GM21529 (cell line): ENCODE measurements around the gene WNK1.
"Not testable (repeated sequence)": the region's sequence is repeated elsewhere in the genome, so short reads cannot be mapped to it uniquely, and the experiment has no call there.

Experiments
- ATAC-seq: cut with Tn5 transposase; IDR thresholded peaks from one replicate; pipeline ENCODE4 v1.9.1; 2021; ENCODE audit not compliant: unreplicated experiment

Gene WNK1

DNA sequence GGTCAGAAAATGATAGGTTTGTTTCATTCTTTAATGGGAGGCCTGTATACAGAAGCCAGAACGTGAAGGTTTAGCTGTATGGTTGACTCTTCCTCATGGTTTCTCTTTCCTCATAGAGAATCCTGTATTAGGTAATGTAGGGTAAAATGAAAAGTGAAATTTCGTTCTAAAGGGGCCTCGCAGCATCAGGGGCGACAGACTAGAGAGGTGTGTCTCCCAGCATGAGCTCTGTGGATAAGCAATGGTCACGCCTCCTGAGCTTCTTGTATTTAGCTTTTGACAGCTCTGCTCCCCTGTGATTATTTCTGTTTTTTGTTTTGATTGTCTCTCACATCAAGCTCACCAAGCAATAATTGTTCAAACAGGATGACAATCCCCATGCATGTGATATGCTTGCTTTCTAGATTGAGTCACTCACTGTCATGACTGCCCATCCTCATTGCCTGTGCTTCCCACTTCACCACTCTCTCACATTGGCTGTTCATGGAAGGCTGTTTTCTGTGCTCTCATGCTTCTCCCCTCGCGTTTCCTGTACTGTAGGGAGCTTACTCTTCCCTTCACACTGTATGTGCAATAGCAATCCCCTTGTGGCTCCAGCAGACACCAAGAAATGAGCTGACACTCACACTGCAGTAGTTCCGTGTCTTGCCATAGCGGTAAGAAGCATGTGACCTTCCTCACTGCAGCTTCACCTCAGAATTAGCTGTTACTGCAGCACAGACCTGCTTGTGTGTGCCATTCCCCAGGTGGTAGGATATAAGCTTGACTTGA is 153.1 kb downstream of the WNK1 start:
- no peak for ATAC-seq

DNA sequence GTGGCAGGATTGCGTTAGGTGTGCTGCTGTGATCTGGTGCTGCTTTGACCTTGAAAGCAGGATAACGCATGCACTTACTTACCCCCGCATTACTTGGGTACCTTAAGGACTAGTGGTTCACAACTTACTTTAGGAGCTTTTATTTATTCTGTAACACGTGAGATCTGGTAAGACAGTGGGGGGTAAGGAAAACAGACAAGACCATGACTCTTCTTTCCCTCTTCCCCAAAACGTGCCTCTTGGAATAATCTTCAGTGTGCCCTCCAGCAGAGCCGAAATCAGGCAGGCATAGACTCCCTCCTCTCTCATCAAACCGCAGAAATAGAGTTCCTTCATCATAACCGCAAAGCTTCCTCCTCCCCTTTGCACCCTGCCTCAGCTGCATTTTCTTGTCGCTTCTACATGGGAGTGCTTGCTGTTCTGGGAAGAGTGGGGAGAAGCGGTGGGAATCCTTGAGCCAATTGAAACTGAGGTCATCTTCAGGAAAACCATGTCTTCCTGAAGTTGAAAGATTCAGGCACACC is 153.7 kb downstream of the WNK1 start:
- ATAC-seq, result no peak

- ATAC-seq, result no peak
Measured at GRCh38 chr12:907413-908185, 155.2 kb downstream of the WNK1 start.

- no peak for ATAC-seq
Measured at GRCh38 chr12:909861-910260, 157.5 kb downstream of the WNK1 start.

DNA sequence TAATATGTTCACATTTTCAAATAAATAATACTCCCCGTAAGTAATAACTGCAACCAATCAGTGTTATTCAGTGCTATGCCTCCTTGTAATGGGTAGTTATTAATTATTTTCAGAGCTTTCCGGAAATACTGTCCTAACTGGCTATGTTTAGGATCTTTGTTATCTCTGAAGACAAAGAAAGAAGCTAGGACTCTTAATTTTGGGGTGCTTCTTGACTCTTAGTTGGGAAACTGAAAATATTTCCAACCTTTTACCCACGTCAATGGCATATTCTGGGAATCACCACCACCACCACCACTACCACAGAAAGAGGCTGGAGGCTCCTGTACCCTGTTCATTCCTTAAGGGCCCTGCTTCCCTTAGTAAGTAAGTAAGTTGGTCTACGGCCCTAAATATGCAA is 158.0 kb downstream of the WNK1 start:
- no peak for ATAC-seq

- no peak for ATAC-seq
Measured at GRCh38 chr12:911191-911826, 158.9 kb downstream of the WNK1 start.

DNA sequence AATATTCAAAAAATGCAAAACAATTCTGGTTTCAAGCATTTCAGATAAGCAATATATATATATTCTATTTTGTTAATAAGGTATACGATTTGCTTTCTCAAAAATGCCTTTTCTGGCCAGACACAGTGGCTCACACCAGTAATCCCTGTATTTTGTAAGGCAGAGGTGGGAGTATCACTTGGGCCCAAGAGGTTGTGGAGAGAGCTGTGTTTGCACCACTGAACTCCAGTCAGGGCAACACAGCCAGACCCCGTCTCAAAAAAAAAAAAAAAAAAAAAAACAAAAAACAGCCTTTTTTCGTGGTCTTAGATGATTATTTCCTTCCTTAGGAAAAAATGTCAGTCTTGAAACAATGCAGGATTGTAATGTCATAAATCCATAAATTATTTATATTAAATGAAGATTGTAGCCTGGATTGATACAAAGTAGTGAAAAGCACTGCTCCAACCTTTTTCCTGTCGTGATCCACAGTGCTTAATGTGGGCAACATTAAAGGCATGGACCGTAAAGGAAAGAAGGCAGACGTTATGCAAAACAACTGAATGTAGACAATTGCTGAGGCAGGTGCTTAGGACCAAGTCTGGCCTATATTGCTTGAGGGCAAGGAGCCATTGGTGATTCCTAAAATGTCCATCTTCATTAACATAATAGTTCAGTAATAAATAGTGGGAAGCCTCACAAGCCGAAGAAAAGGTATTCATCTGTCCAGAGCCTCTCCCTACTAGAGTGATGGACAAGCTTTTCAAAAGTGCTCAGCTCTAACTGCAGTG is 160.3 kb downstream of the WNK1 start:
- no peak for ATAC-seq

- ATAC-seq, result no peak
Measured at GRCh38 chr12:913919-914698, 161.7 kb downstream of the WNK1 start.

GRCh38 chr12:915090-915489 is 162.7 kb downstream of the WNK1 start:
- ATAC-seq, result no peak

GRCh38 chr12:916240-916639 is 163.9 kb downstream of the WNK1 start:
- no peak for ATAC-seq

DNA sequence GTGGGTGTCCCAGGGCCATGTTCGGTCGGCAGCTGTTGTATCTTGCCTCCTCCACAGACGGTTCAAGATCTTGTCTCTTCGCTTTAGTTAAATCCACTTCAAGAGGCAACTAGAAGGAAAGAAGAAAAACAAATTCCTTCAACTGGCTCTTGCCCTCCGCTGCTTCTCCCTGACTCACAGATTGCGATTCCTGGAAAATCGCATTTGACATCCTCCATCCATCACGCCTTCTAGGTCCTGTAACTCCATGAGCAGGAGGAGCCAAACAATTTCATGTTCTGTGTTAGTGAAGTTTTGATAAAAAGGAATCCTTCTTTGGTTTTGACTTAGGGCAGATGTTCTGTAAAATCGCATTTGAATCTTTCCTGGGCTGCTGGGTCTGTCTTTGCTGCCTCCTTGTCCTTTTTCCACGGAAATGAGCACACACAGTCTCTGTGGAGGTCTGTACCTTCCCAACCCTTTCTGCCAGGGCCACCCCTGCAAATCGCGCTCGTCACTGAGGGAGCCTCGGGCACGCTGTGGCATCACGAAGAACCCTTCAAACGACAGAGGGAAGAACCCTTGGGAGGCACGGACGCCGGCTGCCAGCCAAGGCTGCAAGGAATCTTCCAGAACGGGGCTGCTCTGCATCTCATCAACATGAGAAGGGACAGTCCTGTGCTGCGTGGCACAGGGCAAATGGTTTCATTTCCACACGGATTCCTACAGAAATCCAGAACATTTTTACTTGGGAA is 164.5 kb downstream of the WNK1 start:
- ATAC-seq, result no peak

DNA sequence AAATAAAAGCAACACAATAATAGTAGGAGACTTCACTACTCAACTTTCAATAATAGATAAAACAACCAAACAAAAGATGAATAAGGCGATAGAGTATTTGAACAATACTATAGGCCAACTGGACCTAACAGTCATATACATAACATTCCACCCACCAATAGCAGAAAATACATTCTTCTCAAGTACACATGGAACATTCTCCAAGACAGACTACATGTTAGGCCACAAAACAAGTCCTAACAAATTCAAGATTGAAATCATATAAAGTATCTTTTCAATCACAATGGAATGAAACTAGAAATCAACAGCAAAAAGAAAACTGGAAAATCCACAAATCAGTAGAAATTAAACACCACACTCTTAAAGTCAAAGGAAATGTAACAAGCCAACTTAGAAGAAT is 168.3 kb downstream of the WNK1 start:
- ATAC-seq, result no peak

DNA sequence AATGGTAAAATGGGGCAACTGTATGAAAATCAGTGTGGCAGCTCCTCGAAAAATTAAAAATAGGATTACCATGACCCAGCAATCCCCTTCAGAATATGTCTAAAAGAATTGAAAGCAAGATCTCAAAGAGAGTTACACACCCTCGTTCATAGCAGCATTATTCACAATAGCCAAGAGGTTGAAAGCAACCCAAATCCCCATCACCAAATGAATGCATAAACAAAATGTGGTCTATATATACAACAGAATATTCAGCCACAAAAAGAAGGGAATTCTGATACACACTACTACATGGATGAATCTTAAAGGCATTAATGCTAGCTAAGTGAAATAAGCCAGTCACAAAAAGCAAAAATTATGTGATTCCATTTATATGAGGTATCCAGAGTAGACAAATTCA is 169.9 kb downstream of the WNK1 start:
- ATAC-seq, result no peak

DNA sequence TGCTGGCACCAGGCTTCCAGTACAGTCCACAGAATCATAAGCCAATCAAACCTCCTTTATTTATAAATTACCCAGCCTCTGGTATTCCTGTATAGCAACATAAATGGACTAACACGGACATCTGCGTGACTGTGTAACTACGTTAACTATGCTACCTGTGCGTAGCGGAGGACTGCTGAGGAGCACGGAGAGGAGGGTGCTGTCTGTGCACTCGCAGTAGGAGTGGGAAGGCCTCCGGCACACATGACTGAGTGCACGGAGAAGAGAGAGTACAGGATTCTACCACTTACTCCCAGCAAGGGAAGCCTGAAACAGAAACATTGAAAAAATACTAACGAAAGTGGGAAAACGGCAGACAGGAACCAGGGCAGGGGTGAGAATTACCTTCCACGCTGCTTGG is 174.3 kb downstream of the WNK1 start:
- ATAC-seq, result no peak

DNA sequence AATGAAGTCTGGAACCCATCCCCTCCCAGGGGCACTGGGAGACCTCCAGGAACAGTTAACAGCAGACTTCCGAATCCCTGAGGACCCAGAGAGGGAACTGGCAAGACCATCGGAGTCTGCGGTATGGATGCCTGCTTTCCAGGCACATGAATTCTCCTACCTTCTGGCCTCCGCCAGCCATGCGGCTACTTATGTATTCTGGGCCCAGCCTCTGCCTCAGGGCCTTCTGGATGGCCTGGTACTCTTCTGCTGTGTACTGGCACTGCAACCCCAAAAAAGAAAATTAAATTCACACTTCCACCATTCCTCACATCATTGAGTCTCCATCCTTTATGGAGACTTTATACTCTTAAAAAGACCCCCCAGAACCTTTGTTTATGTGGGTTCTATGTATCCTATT is 178.7 kb downstream of the WNK1 start:
- ATAC-seq, result no peak

DNA sequence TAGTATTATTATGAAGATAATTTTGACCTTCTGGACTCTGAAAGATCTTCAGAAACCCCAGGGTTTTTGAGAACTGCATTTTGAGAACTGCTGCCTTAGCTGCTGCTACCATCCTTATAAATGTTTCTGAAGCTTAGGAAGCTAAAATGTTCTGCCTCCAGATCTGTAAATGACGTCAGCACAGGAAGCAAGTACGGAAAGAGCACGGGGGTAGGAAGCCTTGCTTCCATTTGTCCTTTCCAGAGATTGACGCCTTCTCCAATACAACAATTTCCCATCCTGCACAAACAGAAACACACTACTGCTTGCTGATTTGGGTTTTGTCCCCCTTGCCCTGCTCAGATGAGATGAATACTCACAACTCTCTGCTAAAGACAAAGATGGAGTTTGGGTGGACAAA is 179.2 kb downstream of the WNK1 start:
- no peak for ATAC-seq

GRCh38 chr12:935891-936290 is 183.5 kb downstream of the WNK1 start:
- ATAC-seq, result not testable (repeated sequence)

DNA sequence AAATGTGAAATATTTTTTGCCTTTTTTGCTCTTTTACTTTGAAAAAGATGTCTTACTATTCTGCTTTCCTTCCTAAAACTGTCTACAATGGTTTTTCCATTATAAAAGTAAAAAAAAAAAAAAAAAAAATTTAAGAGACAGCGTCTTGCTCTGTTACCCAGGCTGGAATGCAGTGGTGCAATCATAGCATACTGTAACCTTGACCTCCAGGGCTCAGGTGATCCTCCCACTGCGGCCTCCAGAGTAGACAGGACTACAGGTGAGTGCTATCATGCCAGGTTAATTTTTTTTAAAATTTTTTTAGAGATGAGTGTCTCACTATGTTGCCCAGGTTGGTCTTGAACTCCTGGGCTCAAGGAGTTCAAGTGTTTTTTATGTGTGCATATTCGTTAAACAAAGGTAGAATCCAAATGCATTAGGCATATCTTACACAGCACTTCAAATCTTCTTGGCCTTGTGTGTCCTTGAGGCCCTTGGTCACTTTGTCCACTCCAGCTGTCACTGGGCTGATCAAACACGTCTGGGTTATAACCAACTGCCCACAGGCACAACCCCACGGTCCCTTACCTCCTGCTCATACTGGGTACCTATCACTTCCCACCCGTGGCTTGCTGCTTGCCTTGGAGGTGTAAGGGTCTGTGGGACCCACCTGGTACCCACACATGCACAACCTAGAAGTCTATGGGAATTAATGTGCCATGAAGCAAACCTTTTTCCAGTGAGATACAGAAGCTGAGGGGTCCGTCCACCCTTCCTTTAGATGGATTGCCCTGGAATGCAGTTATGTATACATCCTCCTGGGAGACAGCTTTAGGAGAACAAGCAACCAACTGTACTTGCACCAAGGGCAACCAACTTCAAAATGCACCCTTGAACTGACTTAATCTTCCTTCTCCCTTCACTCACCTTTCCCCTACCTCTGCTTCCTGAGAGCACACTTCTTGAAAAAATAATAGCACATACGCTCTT is 184.3 kb downstream of the WNK1 start:
- no peak for ATAC-seq
